Progenitor cell of endocrine pancreas (in vitro differentiated cells): ENCODE data around the gene SPATA6. TPM values are rescaled to one million over a fixed set of nuclear protein-coding genes. Genes with fewer than 3 reads are reported as not detected.

ENCODE experiments used
- DNase-seq: peaks from one replicate; pipeline ENCODE4 v3.0.0; 2021; ENCODE audit warnings: low spot score; ENCODE audit not compliant: unreplicated experiment
- H3K27ac Mint-ChIP-seq: 2 replicates; pipeline ENCODE4 v1.8.0; 2021; ENCODE audit warnings: mild to moderate bottlenecking, moderate library complexity, mixed read lengths
- H3K27me3 Mint-ChIP-seq: 2 replicates; pipeline ENCODE4 v1.8.0; 2021; ENCODE audit warnings: mixed read lengths
- H3K36me3 Mint-ChIP-seq: 2 replicates; pipeline ENCODE4 v1.8.0; 2022; ENCODE audit warnings: mixed read lengths; ENCODE audit not compliant: insufficient read depth
- H3K4me1 Mint-ChIP-seq: 2 replicates; pipeline ENCODE4 v1.8.0; 2021; ENCODE audit warnings: low read depth, mixed read lengths
- H3K4me3 Mint-ChIP-seq: 2 replicates; pipeline ENCODE4 v1.8.0; 2021; ENCODE audit warnings: low read depth, mild to moderate bottlenecking, moderate library complexity, mixed read lengths
- H3K9me3 Mint-ChIP-seq: 2 replicates; pipeline ENCODE4 v1.8.0; 2021; ENCODE audit warnings: low read depth, mixed read lengths
- total RNA-seq: library from RNA; stranded (reverse); gene quantifications from 2 replicates; pipeline ENCODE4 v1.2.1, GENCODE V29; 2021
- TF ChIP-seq, protein P1 (sequence below): fragments of 200-600 bp; sonication (generic); IDR thresholded peaks from one replicate; pipeline ENCODE4 v1.5.0; 2021; ENCODE audit warnings: antibody characterized with exemption, mild to moderate bottlenecking; ENCODE audit not compliant: unreplicated experiment

SPATA6 gene
- total RNA-seq, 1 donor from 2014 or later: 24.3 TPM

DNA sequence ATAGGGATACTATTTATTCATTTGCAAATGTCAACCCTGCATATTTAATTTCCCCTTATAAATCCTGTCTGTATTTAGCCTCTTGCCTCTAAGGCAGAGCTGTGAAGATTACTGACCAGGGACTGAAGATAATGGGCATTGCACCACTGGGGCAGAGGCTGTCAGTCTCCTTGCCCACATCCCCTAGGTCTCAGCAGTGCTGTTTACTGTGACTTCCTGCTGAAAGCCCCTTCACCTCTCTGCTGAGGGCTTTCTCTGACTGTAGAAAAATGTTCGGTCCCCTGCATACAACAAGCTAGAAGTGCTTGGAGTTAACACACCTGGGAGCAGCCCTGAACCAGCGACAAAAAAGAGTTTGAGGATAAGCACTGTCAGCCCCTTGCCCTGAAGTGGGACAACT lies 220.7 kb downstream of the SPATA6 start:
- no peak for DNase-seq
- no peaks in the 10 kb centered on the region for H3K4me1 Mint-ChIP-seq
- no peak overlapping the region for H3K4me3 Mint-ChIP-seq
- H3K27ac Mint-ChIP-seq: no peak overlapping the region
- H3K36me3 Mint-ChIP-seq: peaks cover 2% of the 10 kb centered on the region
- no peaks in the 10 kb centered on the region for H3K27me3 Mint-ChIP-seq
- no peaks in the 10 kb centered on the region for H3K9me3 Mint-ChIP-seq
- TF ChIP-seq, protein P1, sequence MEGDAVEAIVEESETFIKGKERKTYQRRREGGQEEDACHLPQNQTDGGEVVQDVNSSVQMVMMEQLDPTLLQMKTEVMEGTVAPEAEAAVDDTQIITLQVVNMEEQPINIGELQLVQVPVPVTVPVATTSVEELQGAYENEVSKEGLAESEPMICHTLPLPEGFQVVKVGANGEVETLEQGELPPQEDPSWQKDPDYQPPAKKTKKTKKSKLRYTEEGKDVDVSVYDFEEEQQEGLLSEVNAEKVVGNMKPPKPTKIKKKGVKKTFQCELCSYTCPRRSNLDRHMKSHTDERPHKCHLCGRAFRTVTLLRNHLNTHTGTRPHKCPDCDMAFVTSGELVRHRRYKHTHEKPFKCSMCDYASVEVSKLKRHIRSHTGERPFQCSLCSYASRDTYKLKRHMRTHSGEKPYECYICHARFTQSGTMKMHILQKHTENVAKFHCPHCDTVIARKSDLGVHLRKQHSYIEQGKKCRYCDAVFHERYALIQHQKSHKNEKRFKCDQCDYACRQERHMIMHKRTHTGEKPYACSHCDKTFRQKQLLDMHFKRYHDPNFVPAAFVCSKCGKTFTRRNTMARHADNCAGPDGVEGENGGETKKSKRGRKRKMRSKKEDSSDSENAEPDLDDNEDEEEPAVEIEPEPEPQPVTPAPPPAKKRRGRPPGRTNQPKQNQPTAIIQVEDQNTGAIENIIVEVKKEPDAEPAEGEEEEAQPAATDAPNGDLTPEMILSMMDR: no peak

DNA sequence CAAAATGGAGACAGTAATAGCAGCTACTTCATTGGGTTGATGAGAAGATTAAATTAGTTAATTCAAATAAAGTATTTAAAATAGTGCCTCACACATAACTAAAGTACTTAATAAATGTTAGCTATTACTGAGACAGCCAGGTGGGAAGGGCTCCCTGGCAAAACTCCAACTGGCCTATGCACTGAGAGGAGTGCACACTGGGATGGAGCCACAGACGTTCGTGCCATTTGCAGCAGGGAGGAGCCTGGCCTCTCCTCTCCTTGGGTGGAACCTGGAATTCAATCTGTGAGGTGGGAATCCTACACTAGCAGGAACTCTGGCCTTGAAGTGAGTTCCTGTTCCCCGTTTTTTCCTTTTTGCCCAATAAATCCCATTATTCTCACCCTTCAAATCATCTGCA lies 221.4 kb downstream of the SPATA6 start:
- no peaks in the 10 kb centered on the region for H3K9me3 Mint-ChIP-seq
- TF ChIP-seq, protein P1: no peak
- H3K36me3 Mint-ChIP-seq: peaks cover 2% of the 10 kb centered on the region

DNA sequence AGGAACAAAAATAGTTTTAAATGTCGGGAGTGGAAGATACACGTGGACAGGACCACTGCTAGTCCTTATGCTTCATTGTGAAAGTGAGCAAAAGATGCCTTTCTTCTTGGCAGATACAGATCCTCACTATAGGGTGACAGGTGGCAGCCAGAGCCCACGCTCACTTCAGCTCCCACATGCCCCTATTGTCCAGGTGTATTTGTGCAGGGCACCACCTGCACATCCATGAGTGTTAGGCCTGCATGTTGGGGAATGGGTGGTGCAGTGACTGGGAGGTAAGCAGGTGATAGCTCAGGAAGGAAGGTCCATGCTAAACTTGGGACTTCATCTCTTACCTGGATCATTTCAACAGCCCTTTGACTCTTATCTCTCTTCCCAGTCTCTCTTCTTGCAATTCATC lies 222.1 kb downstream of the SPATA6 start:
- no peaks in the 10 kb centered on the region for H3K9me3 Mint-ChIP-seq
- no peaks in the 10 kb centered on the region for H3K4me1 Mint-ChIP-seq
- no peaks in the 10 kb centered on the region for H3K27me3 Mint-ChIP-seq
- DNase-seq: no peak
- H3K36me3 Mint-ChIP-seq: peaks cover 2% of the 10 kb centered on the region
- no peak overlapping the region for H3K27ac Mint-ChIP-seq
- H3K4me3 Mint-ChIP-seq: no peak overlapping the region
- TF ChIP-seq, protein P1: peak; percentile 30

More for the DNA sequence above, 221.4 kb downstream of the SPATA6 start:
- Mint-ChIP-seq H3K27me3 (no peaks in the 10 kb centered on the region), H3K27ac (no peak overlapping the region), H3K4me1 (no peaks in the 10 kb centered on the region), H3K4me3 (no peak overlapping the region)
- DNase-seq: no peak

DNA sequence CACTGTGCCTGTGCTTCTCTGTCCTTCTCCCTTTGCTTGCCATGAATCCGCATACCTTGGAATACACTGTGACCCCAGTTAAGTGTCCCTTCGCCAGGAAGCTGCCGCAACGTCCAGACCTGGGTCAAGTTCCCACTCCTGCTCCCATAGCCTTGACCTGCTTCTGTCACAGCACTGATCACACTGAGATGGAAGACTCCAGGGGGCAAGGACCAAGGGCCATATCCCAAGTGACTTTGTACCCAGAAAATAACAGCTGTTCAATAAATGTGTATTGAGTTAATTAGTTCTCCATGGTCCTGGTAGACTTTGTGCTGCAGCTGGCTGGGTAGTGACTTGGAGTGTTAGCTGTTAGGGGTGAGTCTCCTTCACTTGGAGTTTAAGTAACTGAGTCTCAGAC lies 223.6 kb downstream of the SPATA6 start:
- Mint-ChIP-seq H3K4me1 (no peaks in the 10 kb centered on the region), H3K9me3 (no peaks in the 10 kb centered on the region), H3K27me3 (no peaks in the 10 kb centered on the region), H3K27ac (no peak overlapping the region), H3K4me3 (no peak overlapping the region), H3K36me3 (peaks cover 2% of the 10 kb centered on the region)
- TF ChIP-seq, protein P1: no peak
- DNase-seq: no peak

DNA sequence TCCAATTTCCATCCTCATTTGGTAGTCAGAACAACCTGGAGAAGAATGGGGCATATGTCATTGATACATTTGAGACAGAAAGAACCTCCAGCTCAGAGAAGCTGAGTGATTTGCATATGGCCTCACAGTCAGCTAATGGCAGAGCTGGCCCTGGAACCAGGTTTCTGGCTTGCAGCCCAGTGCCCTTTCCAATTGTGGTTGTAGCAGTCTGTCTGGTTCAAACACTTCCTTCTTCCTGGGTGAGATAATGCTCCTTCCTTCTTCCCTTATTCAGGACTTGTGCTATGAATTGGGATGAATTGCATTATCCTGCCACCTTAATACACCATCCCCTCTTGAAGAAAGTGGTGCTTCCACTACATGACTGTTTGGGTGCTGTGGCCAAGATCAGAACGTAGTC lies 225.3 kb downstream of the SPATA6 start:
- peaks cover 2% of the 10 kb centered on the region for H3K36me3 Mint-ChIP-seq
- H3K4me1 Mint-ChIP-seq: no peaks in the 10 kb centered on the region
- TF ChIP-seq, protein P1: no peak
- DNase-seq: no peak
- H3K9me3 Mint-ChIP-seq: no peaks in the 10 kb centered on the region
- no peaks in the 10 kb centered on the region for H3K27me3 Mint-ChIP-seq
- H3K4me3 Mint-ChIP-seq: no peak overlapping the region
- H3K27ac Mint-ChIP-seq: no peak overlapping the region

Other genes starting within 250 kb of the SPATA6 start
- 7.2 and 8.8 TPM in 2 replicates for gene SLC5A9, start 249.5 kb downstream of the SPATA6 start, total RNA-seq